Measurements from ENCODE around the gene ABTB1. TPM values are rescaled to one million over a fixed set of nuclear protein-coding genes. Genes with fewer than 3 reads are reported as not detected.
A peak's percentile ranks its signal among the peaks of the same experiment; 100 is the strongest.

Gene ABTB1
- total and polyA plus RNA-seq, 9 of the 15 experiments (the other 6 are each of a cell fraction or from before 2014, with no cell fraction given), result 0.04 to 2.3 (median 0.55) TPM; not detected in 1

DNA sequence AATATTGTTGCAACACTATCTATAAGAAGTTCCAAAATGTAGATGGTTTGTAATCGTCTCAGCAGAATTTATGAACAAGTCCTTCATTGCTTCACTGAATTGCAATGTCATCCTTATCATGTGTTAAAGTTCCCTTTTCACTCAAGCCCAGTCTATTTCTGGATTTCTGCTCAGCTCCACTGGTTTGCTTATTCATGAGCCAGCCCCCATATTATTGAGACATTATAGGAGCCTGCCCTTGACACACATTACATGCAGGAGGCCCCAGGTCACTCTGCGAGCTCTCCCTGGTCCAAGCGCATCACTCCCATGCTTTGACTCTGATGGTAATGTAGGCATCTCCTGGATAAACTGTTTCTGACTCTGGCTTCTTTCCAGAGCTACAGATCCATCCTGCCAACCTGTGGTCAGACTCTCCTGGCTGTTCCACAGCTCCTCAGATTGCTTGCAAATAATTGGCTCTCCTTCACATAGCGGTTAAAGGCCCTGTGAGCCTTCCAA lies 56.9 kb downstream of the ABTB1 start (continued):
- TF ChIP-seq, protein P1, sequence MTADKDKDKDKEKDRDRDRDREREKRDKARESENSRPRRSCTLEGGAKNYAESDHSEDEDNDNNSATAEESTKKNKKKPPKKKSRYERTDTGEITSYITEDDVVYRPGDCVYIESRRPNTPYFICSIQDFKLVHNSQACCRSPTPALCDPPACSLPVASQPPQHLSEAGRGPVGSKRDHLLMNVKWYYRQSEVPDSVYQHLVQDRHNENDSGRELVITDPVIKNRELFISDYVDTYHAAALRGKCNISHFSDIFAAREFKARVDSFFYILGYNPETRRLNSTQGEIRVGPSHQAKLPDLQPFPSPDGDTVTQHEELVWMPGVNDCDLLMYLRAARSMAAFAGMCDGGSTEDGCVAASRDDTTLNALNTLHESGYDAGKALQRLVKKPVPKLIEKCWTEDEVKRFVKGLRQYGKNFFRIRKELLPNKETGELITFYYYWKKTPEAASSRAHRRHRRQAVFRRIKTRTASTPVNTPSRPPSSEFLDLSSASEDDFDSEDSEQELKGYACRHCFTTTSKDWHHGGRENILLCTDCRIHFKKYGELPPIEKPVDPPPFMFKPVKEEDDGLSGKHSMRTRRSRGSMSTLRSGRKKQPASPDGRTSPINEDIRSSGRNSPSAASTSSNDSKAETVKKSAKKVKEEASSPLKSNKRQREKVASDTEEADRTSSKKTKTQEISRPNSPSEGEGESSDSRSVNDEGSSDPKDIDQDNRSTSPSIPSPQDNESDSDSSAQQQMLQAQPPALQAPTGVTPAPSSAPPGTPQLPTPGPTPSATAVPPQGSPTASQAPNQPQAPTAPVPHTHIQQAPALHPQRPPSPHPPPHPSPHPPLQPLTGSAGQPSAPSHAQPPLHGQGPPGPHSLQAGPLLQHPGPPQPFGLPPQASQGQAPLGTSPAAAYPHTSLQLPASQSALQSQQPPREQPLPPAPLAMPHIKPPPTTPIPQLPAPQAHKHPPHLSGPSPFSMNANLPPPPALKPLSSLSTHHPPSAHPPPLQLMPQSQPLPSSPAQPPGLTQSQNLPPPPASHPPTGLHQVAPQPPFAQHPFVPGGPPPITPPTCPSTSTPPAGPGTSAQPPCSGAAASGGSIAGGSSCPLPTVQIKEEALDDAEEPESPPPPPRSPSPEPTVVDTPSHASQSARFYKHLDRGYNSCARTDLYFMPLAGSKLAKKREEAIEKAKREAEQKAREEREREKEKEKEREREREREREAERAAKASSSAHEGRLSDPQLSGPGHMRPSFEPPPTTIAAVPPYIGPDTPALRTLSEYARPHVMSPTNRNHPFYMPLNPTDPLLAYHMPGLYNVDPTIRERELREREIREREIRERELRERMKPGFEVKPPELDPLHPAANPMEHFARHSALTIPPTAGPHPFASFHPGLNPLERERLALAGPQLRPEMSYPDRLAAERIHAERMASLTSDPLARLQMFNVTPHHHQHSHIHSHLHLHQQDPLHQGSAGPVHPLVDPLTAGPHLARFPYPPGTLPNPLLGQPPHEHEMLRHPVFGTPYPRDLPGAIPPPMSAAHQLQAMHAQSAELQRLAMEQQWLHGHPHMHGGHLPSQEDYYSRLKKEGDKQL (CRISPR knock-in tag; IDR thresholded peaks at IDR 0.05; ENCODE audit: borderline replicate concordance), result no peak
- TF ChIP-seq FIP1L1 (IDR thresholded peaks at IDR 0.05; ENCODE audit: low read depth, low read length, poor library complexity, severe bottlenecking) (no peak), ATF1 (CRISPR knock-in tag; IDR thresholded peaks at IDR 0.05) (no peak), ATF1 (tag; IDR thresholded peaks at IDR 0.05) (no peak), CTBP1 (IDR thresholded peaks at IDR 0.05; ENCODE audit: borderline replicate concordance) (no peak), MED1 (CRISPR knock-in tag; IDR thresholded peaks at IDR 0.05; ENCODE audit: borderline replicate concordance) (no peak), MAFK (IDR thresholded peaks at IDR 0.05; ENCODE audit: low read length) (peak; percentile 73), ZNF140 (CRISPR knock-in tag; IDR thresholded peaks at IDR 0.05) (no peak), MAFF (IDR thresholded peaks at IDR 0.05; ENCODE audit: low read length) (peak; percentile 77; the same call in 1 of the 2 replicates), CEBPG (CRISPR knock-in tag; IDR thresholded peaks at IDR 0.05) (no peak), CEBPG (tag; conservative IDR thresholded peaks at IDR 0.05 in 1 of 2, IDR thresholded peaks at IDR 0.05 in 1 of 2) (peak; percentile 38 to 48; a peak in 2 of 4 replicates), EWSR1 (IDR thresholded peaks at IDR 0.05; ENCODE audit: borderline replicate concordance, low read depth, partially characterized antibody) (no peak), C11orf30 (IDR thresholded peaks at IDR 0.05; ENCODE audit: low read depth) (peak; percentile 80), ZNF584 (CRISPR knock-in tag; IDR thresholded peaks at IDR 0.05; ENCODE audit: low read depth) (no peak), MEF2A (IDR thresholded peaks at IDR 0.05; ENCODE audit: control insufficient read depth, low read depth, low read length) (peak; percentile 69; the same call in 1 of the 2 replicates), TCF7 (IDR thresholded peaks at IDR 0.05; ENCODE audit: borderline replicate concordance) (no peak), SRSF9 (IDR thresholded peaks at IDR 0.05; ENCODE audit: borderline replicate concordance, low read depth, low read length) (no peak), NFE2L1 (tag; IDR thresholded peaks at IDR 0.05; ENCODE audit: borderline replicate concordance, low read depth) (0 out of 2 replicates have a peak, but pooled peaks have one; percentile 36)
- TF ChIP-seq, protein P2, sequence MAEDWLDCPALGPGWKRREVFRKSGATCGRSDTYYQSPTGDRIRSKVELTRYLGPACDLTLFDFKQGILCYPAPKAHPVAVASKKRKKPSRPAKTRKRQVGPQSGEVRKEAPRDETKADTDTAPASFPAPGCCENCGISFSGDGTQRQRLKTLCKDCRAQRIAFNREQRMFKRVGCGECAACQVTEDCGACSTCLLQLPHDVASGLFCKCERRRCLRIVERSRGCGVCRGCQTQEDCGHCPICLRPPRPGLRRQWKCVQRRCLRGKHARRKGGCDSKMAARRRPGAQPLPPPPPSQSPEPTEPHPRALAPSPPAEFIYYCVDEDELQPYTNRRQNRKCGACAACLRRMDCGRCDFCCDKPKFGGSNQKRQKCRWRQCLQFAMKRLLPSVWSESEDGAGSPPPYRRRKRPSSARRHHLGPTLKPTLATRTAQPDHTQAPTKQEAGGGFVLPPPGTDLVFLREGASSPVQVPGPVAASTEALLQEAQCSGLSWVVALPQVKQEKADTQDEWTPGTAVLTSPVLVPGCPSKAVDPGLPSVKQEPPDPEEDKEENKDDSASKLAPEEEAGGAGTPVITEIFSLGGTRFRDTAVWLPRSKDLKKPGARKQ (CRISPR knock-in tag; IDR thresholded peaks at IDR 0.05), result no peak
- TF ChIP-seq, protein P3, sequence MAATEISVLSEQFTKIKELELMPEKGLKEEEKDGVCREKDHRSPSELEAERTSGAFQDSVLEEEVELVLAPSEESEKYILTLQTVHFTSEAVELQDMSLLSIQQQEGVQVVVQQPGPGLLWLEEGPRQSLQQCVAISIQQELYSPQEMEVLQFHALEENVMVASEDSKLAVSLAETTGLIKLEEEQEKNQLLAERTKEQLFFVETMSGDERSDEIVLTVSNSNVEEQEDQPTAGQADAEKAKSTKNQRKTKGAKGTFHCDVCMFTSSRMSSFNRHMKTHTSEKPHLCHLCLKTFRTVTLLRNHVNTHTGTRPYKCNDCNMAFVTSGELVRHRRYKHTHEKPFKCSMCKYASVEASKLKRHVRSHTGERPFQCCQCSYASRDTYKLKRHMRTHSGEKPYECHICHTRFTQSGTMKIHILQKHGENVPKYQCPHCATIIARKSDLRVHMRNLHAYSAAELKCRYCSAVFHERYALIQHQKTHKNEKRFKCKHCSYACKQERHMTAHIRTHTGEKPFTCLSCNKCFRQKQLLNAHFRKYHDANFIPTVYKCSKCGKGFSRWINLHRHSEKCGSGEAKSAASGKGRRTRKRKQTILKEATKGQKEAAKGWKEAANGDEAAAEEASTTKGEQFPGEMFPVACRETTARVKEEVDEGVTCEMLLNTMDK (IDR thresholded peaks at IDR 0.05; ENCODE audit: borderline replicate concordance, insufficient read depth, low read depth, low read length, poor library complexity, severe bottlenecking), result no peak

Measured in K562 (cell line).